HepG2 (cell line): ENCODE data around the gene TCEA3. TPM values are rescaled to one million over a fixed set of nuclear protein-coding genes. Genes with fewer than 3 reads are reported as not detected.

Experiments used
- ATF2 ChIP-seq: sonication (generic); formaldehyde crosslinking; IDR thresholded peaks from 2 replicates; pipeline ENCODE4 v1.4.0; 2020; ENCODE audit warnings: missing genetic modification reagents
- BORCS8-MEF2B ChIP-seq: sonication (generic); formaldehyde crosslinking; IDR thresholded peaks from 2 replicates; pipeline ENCODE4 v1.8.0; 2022; ENCODE audit warnings: mild to moderate bottlenecking, missing genetic modification reagents
- ETS1 ChIP-seq: sonication (generic); formaldehyde crosslinking; IDR thresholded peaks from 2 replicates; pipeline ENCODE4 v1.4.0; 2020; ENCODE audit warnings: missing genetic modification reagents
- FOSL2 ChIP-seq: sonication (generic); formaldehyde crosslinking; IDR thresholded peaks from 2 replicates; pipeline ENCODE4 v1.4.0; 2020; ENCODE audit warnings: missing genetic modification reagents
- GABPA ChIP-seq, 2 experiments: IDR thresholded peaks; 2 replicates each; pipeline ENCODE4 v1.6.1; 2011 to 2016; ENCODE audit warnings: low read depth in 2 of 2, low read length in 1 of 2, missing biosample characterization in 1 of 2, missing genetic modification characterization in 1 of 2
- MIER3 ChIP-seq: IDR thresholded peaks from 2 replicates; pipeline ENCODE4 v1.6.1; 2016; ENCODE audit warnings: missing compliant biosample characterization, borderline replicate concordance
- MTA3 ChIP-seq: sonication (generic); formaldehyde crosslinking; IDR thresholded peaks from 2 replicates; pipeline ENCODE4 v1.4.0; 2020; ENCODE audit warnings: missing genetic modification reagents
- NCOR1 ChIP-seq: fragments of 200-600 bp; sonication (generic); IDR thresholded peaks from 2 replicates; pipeline ENCODE4 v1.7.0; 2017; ENCODE audit warnings: antibody characterized with exemption, low read length, borderline replicate concordance
- PTBP1 ChIP-seq: fragments of 200-400 bp; formaldehyde crosslinking; IDR thresholded peaks from 2 replicates; pipeline ENCODE4 v1.6.1; 2018; ENCODE audit warnings: low read length, low read depth; ENCODE audit not compliant: poor library complexity, severe bottlenecking
- SOX13 ChIP-seq, 3 experiments: fragments of 450-650 bp in 1 of 3; sonication (generic) in 1 of 3; formaldehyde crosslinking in 1 of 3; IDR thresholded peaks in 2 of 3; conservative IDR thresholded peaks in 1 of 3; 2 replicates each; pipeline versions ENCODE4 v1.5.0 to v1.6.1; 2016 to 2020; ENCODE audit warnings: antibody characterized with exemption in 1 of 3, mild to moderate bottlenecking in 1 of 3, missing compliant biosample characterization in 1 of 3, missing genetic modification reagents in 1 of 3, moderate library complexity in 1 of 3
- TIGD3 ChIP-seq: sonication (generic); formaldehyde crosslinking; IDR thresholded peaks from 2 replicates; pipeline ENCODE4 v1.5.1; 2020; ENCODE audit warnings: mild to moderate bottlenecking, missing genetic modification reagents, borderline replicate concordance
- USF2 ChIP-seq, 2 experiments: sonication (generic) in 1 of 2; formaldehyde crosslinking in 1 of 2; IDR thresholded peaks; 2 replicates each; pipeline versions ENCODE4 v1.5.1 to v1.6.1; 2011 to 2020; ENCODE audit warnings: borderline replicate concordance in 1 of 2, low read depth in 1 of 2, low read length in 1 of 2, mild to moderate bottlenecking in 1 of 2, missing genetic modification reagents in 1 of 2, moderate library complexity in 1 of 2
- YEATS4 ChIP-seq: sonication (generic); formaldehyde crosslinking; IDR thresholded peaks from 2 replicates; pipeline ENCODE4 v1.4.0; 2020; ENCODE audit warnings: missing genetic modification reagents, borderline replicate concordance
- ZNF225 ChIP-seq: sonication (generic); formaldehyde crosslinking; IDR thresholded peaks from 2 replicates; pipeline ENCODE4 v1.4.0; 2020; ENCODE audit warnings: mild to moderate bottlenecking, missing genetic modification reagents
- ZNF329 ChIP-seq: sonication (generic); formaldehyde crosslinking; IDR thresholded peaks from 2 replicates; pipeline ENCODE4 v1.9.0; 2021; ENCODE audit warnings: low read depth, mild to moderate bottlenecking, missing genetic modification reagents
- ZNF382 ChIP-seq: sonication (generic); formaldehyde crosslinking; IDR thresholded peaks from 2 replicates; pipeline ENCODE4 v1.5.0; 2020; ENCODE audit warnings: missing genetic modification reagents, mild to moderate bottlenecking, borderline replicate concordance
- ZNF558 ChIP-seq: sonication (generic); formaldehyde crosslinking; IDR thresholded peaks from 2 replicates; pipeline ENCODE4 v1.9.0; 2022; ENCODE audit warnings: mild to moderate bottlenecking, missing genetic modification reagents, borderline replicate concordance
- ZNF800 ChIP-seq: sonication (generic); formaldehyde crosslinking; IDR thresholded peaks from 2 replicates; pipeline ENCODE4 v1.4.0; 2020; ENCODE audit warnings: missing genetic modification reagents
- polyA plus RNA-seq, 8 experiments: library from polyadenylated mRNA; depleted of rRNA in 3 of 8; stranded (reverse) in 7 of 8; unstranded in 1 of 8; fragments of >200 nt; fragmentation: Illumina TruSeq in 4 of 8; extraction: Trizol in 4 of 8; gene quantifications; 2 replicates each; pipeline versions ENCODE4 v1.2.1 to v1.2.3, GENCODE V29; 2011 to 2016; ENCODE audit warnings: low read depth in 4 of 8, missing spikeins in 1 of 8, mixed read lengths in 1 of 8; ENCODE audit not compliant: insufficient read depth in 1 of 8
- total RNA-seq, 5 experiments: library from RNA; depleted of rRNA; stranded (reverse); fragments of >200 nt; fragmentation: Illumina TruSeq; extraction: Trizol; gene quantifications; 2 replicates each; pipeline ENCODE4 v1.2.3, GENCODE V29; 2016; ENCODE audit warnings: low read depth in 1 of 5

The TCEA3 gene
- total and polyA plus RNA-seq, 2 of the 13 experiments (the other 11 are each of a cell fraction or from before 2014, with no cell fraction given) = 55.5 to 84.6 TPM

GRCh38 chr1:23423415-23424292 lies 894 bp downstream of the TCEA3 start (continued):
- TF ChIP-seq MIER3 (no peak), ZNF800 (CRISPR knock-in tag) (peak; percentile 68; the same call in 1 of the 2 replicates), NCOR1 (no peak; the same call in 1 of the 2 replicates), BORCS8-MEF2B (peak; percentile 70; the same call in 1 of the 2 replicates), SOX13 (IDR thresholded peaks at IDR 0.05) (no peak), SOX13 (CRISPR knock-in tag; conservative IDR thresholded peaks at IDR 0.05 in 1 of 2, IDR thresholded peaks at IDR 0.05 in 1 of 2) (peak in 1 of 2 experiments; percentile 37; a peak in 1 of 4 replicates), ATF2 (CRISPR knock-in tag) (peak; percentile 64), PTBP1 (no peak), YEATS4 (CRISPR knock-in tag) (no peak; the same call in 1 of the 2 replicates), FOSL2 (CRISPR knock-in tag) (0 out of 2 replicates have a peak, but pooled peaks have one; percentile 4), USF2 (IDR thresholded peaks at IDR 0.05; ENCODE audit: low read depth, low read length) (no peak), USF2 (CRISPR knock-in tag; IDR thresholded peaks at IDR 0.05; ENCODE audit: borderline replicate concordance) (no peak), ZNF329 (peak; percentile 36; the same call in 1 of the 2 replicates), ZNF558 (CRISPR knock-in tag) (no peak), GABPA (IDR thresholded peaks at IDR 0.05; ENCODE audit: low read depth, low read length) (no peak), GABPA (CRISPR knock-in tag; IDR thresholded peaks at IDR 0.05; ENCODE audit: low read depth) (no peak), ZNF225 (peak; percentile 71; the same call in 1 of the 2 replicates), ETS1 (no peak; the same call in 1 of the 2 replicates), MTA3 (CRISPR knock-in tag) (no peak), TIGD3 (CRISPR knock-in tag) (no peak), ZNF382 (no peak)
